Tibial nerve (tissue), 4 donors: ENCODE measurements around the gene IRGQ. TPM values are rescaled to one million over a fixed set of nuclear protein-coding genes. Genes with fewer than 3 reads are reported as not detected.

Experiments used
- DNase-seq, 2 donors: peaks; one replicate each; pipeline ENCODE4 v3.0.0-alpha.2; 2019; ENCODE audit warnings: low spot score in 2 of 2
- H3K27ac ChIP-seq, 4 donors: fragments of 200-600 bp; sonication (generic) in 3 of 4; one replicate each; pipeline ENCODE4 v1.5.1; 2017 to 2019; ENCODE audit warnings: mild to moderate bottlenecking in 1 of 4
- H3K27me3 ChIP-seq, 2 donors: fragments of 200-600 bp; sonication (generic) in 1 of 2; one replicate each; pipeline versions ENCODE4 v1.5.1 to v1.6.0; 2017 to 2019
- H3K36me3 ChIP-seq, 3 donors: fragments of 200-600 bp; sonication (generic); one replicate each; pipeline ENCODE4 v1.5.1; 2018 to 2019
- H3K4me1 ChIP-seq, 4 donors: fragments of 200-600 bp; sonication (generic) in 3 of 4; one replicate each; pipeline ENCODE4 v1.5.1; 2017 to 2019
- H3K4me3 ChIP-seq, 4 donors: fragments of 200-600 bp; sonication (generic) in 3 of 4; one replicate each; pipeline ENCODE4 v1.5.1; 2017 to 2019; ENCODE audit warnings: mild to moderate bottlenecking in 1 of 4, moderate library complexity in 1 of 4
- H3K9me3 ChIP-seq, 4 donors: fragments of 200-600 bp; sonication (generic) in 3 of 4; one replicate each; pipeline ENCODE4 v1.5.1; 2017 to 2019
- EP300 ChIP-seq, 2 donors: sonication (generic); formaldehyde crosslinking; IDR thresholded peaks; one replicate each; pipeline ENCODE4 v1.6.1; 2017; ENCODE audit warnings: antibody characterized with exemption in 2 of 2, mild to moderate bottlenecking in 1 of 2
- POLR2A ChIP-seq, 2 donors: fragments of 450-650 bp; IDR thresholded peaks; one replicate each; pipeline ENCODE4 v1.6.1; 2017; ENCODE audit warnings: antibody characterized with exemption in 2 of 2, mild to moderate bottlenecking in 2 of 2, moderate library complexity in 2 of 2
- WGBS, 2 donors: methylation state at CpG; one replicate each; pipeline ENCODE4 v1.1.5; 2018; 5-methylcytosine and 5-hydroxymethylcytosine counted together
- total RNA-seq, 4 donors: library from RNA; depleted of rRNA; stranded (reverse); fragments of >200 nt; gene quantifications; one replicate each; pipeline ENCODE4 v1.1.0, GENCODE V29; 2016
- TF ChIP-seq, protein P1 (sequence below), 5 experiments: fragments of 200-600 bp in 3 of 5; fragments of 450-650 bp in 2 of 5; sonication (generic) in 3 of 5; IDR thresholded peaks; one replicate each; pipeline ENCODE4 v1.5.1; 2016 to 2019; ENCODE audit warnings: antibody characterized with exemption in 5 of 5, mild to moderate bottlenecking in 3 of 5, moderate library complexity in 2 of 5

Gene IRGQ
- total RNA-seq, 4 donors from 2014 or later = 21.6 to 26.1 (median 23.6) TPM

DNA sequence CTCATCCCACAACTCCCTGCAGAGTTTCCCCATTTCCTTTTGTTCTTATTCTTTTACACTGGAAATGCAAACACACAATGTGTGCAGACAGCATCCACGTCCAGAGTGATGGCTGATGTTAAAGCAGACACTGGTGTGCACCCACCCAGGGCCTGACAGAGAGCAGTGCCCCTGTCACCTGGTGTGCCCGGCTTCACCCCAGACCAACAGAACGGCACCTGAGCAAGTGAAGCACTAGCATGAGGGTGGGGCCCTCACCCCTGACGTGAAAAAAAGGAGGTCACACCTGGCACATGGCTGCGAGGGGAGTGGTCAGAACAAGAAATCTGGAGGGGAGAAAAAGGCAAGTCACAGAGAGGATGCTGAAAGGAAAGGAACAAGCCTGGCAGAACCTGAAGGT is 50.7 kb downstream of the IRGQ start:
- H3K9me3 ChIP-seq = no peaks in the 10 kb centered on the region
- 80 to 86% methylated on average over 5 of the region's 5 CpGs for WGBS, 2 donors
- no peak for DNase-seq
- no peak overlapping the region for H3K27ac ChIP-seq
- H3K4me3 ChIP-seq = no peak overlapping the region
- TF ChIP-seq, protein P1, sequence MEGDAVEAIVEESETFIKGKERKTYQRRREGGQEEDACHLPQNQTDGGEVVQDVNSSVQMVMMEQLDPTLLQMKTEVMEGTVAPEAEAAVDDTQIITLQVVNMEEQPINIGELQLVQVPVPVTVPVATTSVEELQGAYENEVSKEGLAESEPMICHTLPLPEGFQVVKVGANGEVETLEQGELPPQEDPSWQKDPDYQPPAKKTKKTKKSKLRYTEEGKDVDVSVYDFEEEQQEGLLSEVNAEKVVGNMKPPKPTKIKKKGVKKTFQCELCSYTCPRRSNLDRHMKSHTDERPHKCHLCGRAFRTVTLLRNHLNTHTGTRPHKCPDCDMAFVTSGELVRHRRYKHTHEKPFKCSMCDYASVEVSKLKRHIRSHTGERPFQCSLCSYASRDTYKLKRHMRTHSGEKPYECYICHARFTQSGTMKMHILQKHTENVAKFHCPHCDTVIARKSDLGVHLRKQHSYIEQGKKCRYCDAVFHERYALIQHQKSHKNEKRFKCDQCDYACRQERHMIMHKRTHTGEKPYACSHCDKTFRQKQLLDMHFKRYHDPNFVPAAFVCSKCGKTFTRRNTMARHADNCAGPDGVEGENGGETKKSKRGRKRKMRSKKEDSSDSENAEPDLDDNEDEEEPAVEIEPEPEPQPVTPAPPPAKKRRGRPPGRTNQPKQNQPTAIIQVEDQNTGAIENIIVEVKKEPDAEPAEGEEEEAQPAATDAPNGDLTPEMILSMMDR (IDR thresholded peaks at IDR 0.05) = no peak
- TF ChIP-seq EP300 (IDR thresholded peaks at IDR 0.05) (no peak), POLR2A (IDR thresholded peaks at IDR 0.05) (no peak)
- H3K4me1 ChIP-seq = no peaks in the 10 kb centered on the region
- no peaks in the 10 kb centered on the region for H3K27me3 ChIP-seq
- peaks cover 0 to 89% (median 0%) of the 10 kb centered on the region in 3 donors for H3K36me3 ChIP-seq

GRCh38 chr19:43544077-43544476 is 51.9 kb downstream of the IRGQ start:
- Histone ChIP-seq H3K27ac (no peak overlapping the region), H3K4me3 (no peak overlapping the region), H3K9me3 (peaks cover 0 to 5% (median 0%) of the 10 kb centered on the region in 4 donors), H3K27me3 (no peaks in the 10 kb centered on the region), H3K4me1 (no peaks in the 10 kb centered on the region), H3K36me3 (peaks cover 0 to 89% (median 0%) of the 10 kb centered on the region in 3 donors)
- DNase-seq = no peak
- WGBS, 2 donors = 88 to 92% methylated on average over 9 of the region's 9 CpGs
- no peak for TF ChIP-seq EP300 (IDR thresholded peaks at IDR 0.05)
- TF ChIP-seq, protein P1 (IDR thresholded peaks at IDR 0.05) = no peak
- TF ChIP-seq POLR2A (IDR thresholded peaks at IDR 0.05) = no peak

GRCh38 chr19:43541920-43542650 is 53.8 kb downstream of the IRGQ start:
- Histone ChIP-seq H3K4me1 (no peaks in the 10 kb centered on the region), H3K27me3 (no peaks in the 10 kb centered on the region), H3K4me3 (no peak overlapping the region), H3K27ac (no peak overlapping the region), H3K36me3 (peaks cover 0 to 100% (median 0%) of the 10 kb centered on the region in 3 donors), H3K9me3 (peaks cover 0 to 14% (median 0%) of the 10 kb centered on the region in 4 donors)
- 94 to 95% methylated on average over 5 of the region's 5 CpGs for WGBS, 2 donors
- DNase-seq = no peak
- TF ChIP-seq EP300 (IDR thresholded peaks at IDR 0.05) (no peak), POLR2A (IDR thresholded peaks at IDR 0.05) (no peak)
- TF ChIP-seq, protein P1 (IDR thresholded peaks at IDR 0.05) = no peak

- 93 to 95% methylated on average over 3 of the region's 3 CpGs for WGBS, 2 donors
Measured at GRCh38 chr19:43540381-43540780, 55.6 kb downstream of the IRGQ start.

GRCh38 chr19:43538922-43539321 is 57.0 kb downstream of the IRGQ start:
- Histone ChIP-seq H3K4me1 (peaks cover 0 to 18% (median 8%) of the 10 kb centered on the region in 4 donors), H3K4me3 (no peak overlapping the region), H3K9me3 (peaks cover 0 to 14% (median 0%) of the 10 kb centered on the region in 4 donors), H3K27me3 (no peaks in the 10 kb centered on the region), H3K27ac (no peak overlapping the region), H3K36me3 (peaks cover 0 to 80% (median 0%) of the 10 kb centered on the region in 3 donors)
- no peak for DNase-seq
- TF ChIP-seq, protein P1 (IDR thresholded peaks at IDR 0.05) = no peak
- TF ChIP-seq EP300 (IDR thresholded peaks at IDR 0.05) (no peak), POLR2A (IDR thresholded peaks at IDR 0.05) (no peak)

More at GRCh38 chr19:43540381-43540780, 55.6 kb downstream of the IRGQ start:
- Histone ChIP-seq H3K4me1 (peaks cover 0 to 6% (median 4%) of the 10 kb centered on the region in 4 donors), H3K27me3 (no peaks in the 10 kb centered on the region), H3K27ac (no peak overlapping the region), H3K36me3 (peaks cover 0 to 95% (median 0%) of the 10 kb centered on the region in 3 donors), H3K4me3 (no peak overlapping the region), H3K9me3 (peaks cover 0 to 14% (median 0%) of the 10 kb centered on the region in 4 donors)
- TF ChIP-seq, protein P1 (IDR thresholded peaks at IDR 0.05) = no peak
- no peak for TF ChIP-seq POLR2A (IDR thresholded peaks at IDR 0.05)
- DNase-seq = no peak
